ES-I3 (cell line): ENCODE results near the gene SRRM3.
"Not testable (repeated sequence)": the region's sequence is repeated elsewhere in the genome, so short reads cannot be mapped to it uniquely, and the experiment has no call there.

Experiments
- H3K36me3 ChIP-seq: 2 replicates; pipeline ENCODE4 v1.6.1; 2013; ENCODE audit warnings: mild to moderate bottlenecking, low read length, control low read depth, moderate library complexity; ENCODE audit not compliant: insufficient read depth
- H3K4me1 ChIP-seq: 2 replicates; pipeline ENCODE4 v1.6.1; 2013; ENCODE audit warnings: mild to moderate bottlenecking, control low read depth, low read length; ENCODE audit not compliant: insufficient read depth
- H3K9ac ChIP-seq: 2 replicates; pipeline ENCODE4 v1.6.1; 2013; ENCODE audit warnings: low read depth, mild to moderate bottlenecking, low read length, moderate library complexity
- H3K9me3 ChIP-seq: 2 replicates; pipeline ENCODE4 v1.6.1; 2013; ENCODE audit warnings: mild to moderate bottlenecking, low read length, moderate library complexity; ENCODE audit not compliant: control insufficient read depth, insufficient read depth

Gene SRRM3

GRCh38 chr7:76176951-76177350, 24.7 kb upstream of the SRRM3 start:
- not testable (repeated sequence) for H3K36me3 ChIP-seq, H3K9me3 ChIP-seq, H3K9ac ChIP-seq, H3K4me1 ChIP-seq

- Histone ChIP-seq H3K4me1 (no peaks in the 10 kb centered on the region), H3K9ac (no peak overlapping the region), H3K36me3 (no peaks in the 10 kb centered on the region), H3K9me3 (no peaks in the 10 kb centered on the region)
These were observed 22.0 kb upstream of the SRRM3 start for GRCh38 chr7:76179686-76180085.

GRCh38 chr7:76182225-76182960, 19.3 kb upstream of the SRRM3 start:
- peaks cover 6% of the 10 kb centered on the region; the same call in 1 of the 2 replicates for H3K4me1 ChIP-seq
- no peak overlapping the region for H3K9ac ChIP-seq
- H3K36me3 ChIP-seq, result no peaks in the 10 kb centered on the region
- H3K9me3 ChIP-seq, result no peaks in the 10 kb centered on the region

- Histone ChIP-seq H3K9ac (0 out of 2 replicates have a peak overlapping the region, but pooled peaks have one; percentile 1), H3K36me3 (no peaks in the 10 kb centered on the region), H3K4me1 (peaks cover 6% of the 10 kb centered on the region; the same call in 1 of the 2 replicates), H3K9me3 (no peaks in the 10 kb centered on the region)
These were observed 16.4 kb upstream of the SRRM3 start for GRCh38 chr7:76185187-76185896.

- no peaks in the 10 kb centered on the region for H3K36me3 ChIP-seq
These were observed 14.4 kb upstream of the SRRM3 start for GRCh38 chr7:76187272-76187671.

GRCh38 chr7:76189276-76189675, 12.4 kb upstream of the SRRM3 start:
- no peak overlapping the region for H3K9ac ChIP-seq
- H3K9me3 ChIP-seq, result no peaks in the 10 kb centered on the region

More at GRCh38 chr7:76187272-76187671, 14.4 kb upstream of the SRRM3 start:
- H3K4me1 ChIP-seq, result peaks cover 6% of the 10 kb centered on the region; the same call in 1 of the 2 replicates
- H3K9me3 ChIP-seq, result no peaks in the 10 kb centered on the region
- no peak overlapping the region for H3K9ac ChIP-seq

GRCh38 chr7:76191783-76192240, 9.9 kb upstream of the SRRM3 start:
- H3K9ac ChIP-seq, result no peak overlapping the region
- peaks cover 7% of the 10 kb centered on the region for H3K4me1 ChIP-seq
- no peaks in the 10 kb centered on the region for H3K36me3 ChIP-seq
- H3K9me3 ChIP-seq, result no peaks in the 10 kb centered on the region

More at GRCh38 chr7:76189276-76189675, 12.4 kb upstream of the SRRM3 start:
- no peaks in the 10 kb centered on the region for H3K36me3 ChIP-seq
- H3K4me1 ChIP-seq, result peaks cover 13% of the 10 kb centered on the region

- H3K9ac ChIP-seq, result no peak overlapping the region
These were observed 8.2 kb upstream of the SRRM3 start for GRCh38 chr7:76193466-76193865.

GRCh38 chr7:76193883-76194282, 7.8 kb upstream of the SRRM3 start:
- no peaks in the 10 kb centered on the region for H3K9me3 ChIP-seq
- H3K4me1 ChIP-seq, result peaks cover 7% of the 10 kb centered on the region
- H3K36me3 ChIP-seq, result no peaks in the 10 kb centered on the region
- no peak overlapping the region for H3K9ac ChIP-seq

More at GRCh38 chr7:76193466-76193865, 8.2 kb upstream of the SRRM3 start:
- Histone ChIP-seq H3K36me3 (no peaks in the 10 kb centered on the region), H3K4me1 (peaks cover 7% of the 10 kb centered on the region), H3K9me3 (no peaks in the 10 kb centered on the region)

GRCh38 chr7:76196786-76197185, 4.9 kb upstream of the SRRM3 start:
- Histone ChIP-seq H3K9ac (no peak overlapping the region), H3K36me3 (no peaks in the 10 kb centered on the region), H3K4me1 (peaks cover 7% of the 10 kb centered on the region), H3K9me3 (no peaks in the 10 kb centered on the region)

GRCh38 chr7:76198202-76198601, 3.5 kb upstream of the SRRM3 start:
- H3K4me1 ChIP-seq, result peaks cover 10% of the 10 kb centered on the region
- H3K9ac ChIP-seq, result no peak overlapping the region
- no peaks in the 10 kb centered on the region for H3K9me3 ChIP-seq
- H3K36me3 ChIP-seq, result no peaks in the 10 kb centered on the region

- Histone ChIP-seq H3K36me3 (no peaks in the 10 kb centered on the region), H3K4me1 (peaks cover 2% of the 10 kb centered on the region; the same call in 1 of the 2 replicates), H3K9me3 (no peaks in the 10 kb centered on the region), H3K9ac (no peak overlapping the region)
These were observed 952 bp downstream of the SRRM3 start for GRCh38 chr7:76202666-76203030.

GRCh38 chr7:76204147-76204546, 2.5 kb downstream of the SRRM3 start:
- no peaks in the 10 kb centered on the region for H3K9me3 ChIP-seq
- H3K36me3 ChIP-seq, result no peaks in the 10 kb centered on the region
- no peak overlapping the region for H3K9ac ChIP-seq
- peaks cover 2% of the 10 kb centered on the region; the same call in 1 of the 2 replicates for H3K4me1 ChIP-seq

GRCh38 chr7:76206633-76207032, 4.9 kb downstream of the SRRM3 start:
- Histone ChIP-seq H3K9me3 (no peaks in the 10 kb centered on the region), H3K9ac (no peak overlapping the region), H3K4me1 (peaks cover 2% of the 10 kb centered on the region; the same call in 1 of the 2 replicates), H3K36me3 (no peaks in the 10 kb centered on the region)

GRCh38 chr7:76209310-76209709, 7.6 kb downstream of the SRRM3 start:
- Histone ChIP-seq H3K4me1 (no peaks in the 10 kb centered on the region; the same call in 1 of the 2 replicates), H3K36me3 (no peaks in the 10 kb centered on the region), H3K9ac (no peak overlapping the region), H3K9me3 (no peaks in the 10 kb centered on the region)
